Dendritic cell treated with granulocyte-macrophage colony-stimulating factor and Interleukin-4, amounts not matched to agents 40 ng/mL and 50 ng/mL, for 4 days (primary cell): ENCODE results near the gene SHLD3.
"Not testable (repeated sequence)": the region's sequence is repeated elsewhere in the genome, so short reads cannot be mapped to it uniquely, and the experiment has no call there.

Source experiments
- H3K27ac Mint-ChIP-seq: one replicate; pipeline ENCODE4 v1.8.0; 2022; ENCODE audit warnings: mild to moderate bottlenecking, mixed read lengths
- H3K27me3 Mint-ChIP-seq: one replicate; pipeline ENCODE4 v1.8.0; 2022; ENCODE audit warnings: mild to moderate bottlenecking, mixed read lengths
- H3K36me3 Mint-ChIP-seq: one replicate; pipeline ENCODE4 v1.8.0; 2022; ENCODE audit warnings: low read depth, mixed read lengths
- H3K4me1 Mint-ChIP-seq: one replicate; pipeline ENCODE4 v1.8.0; 2022; ENCODE audit warnings: low read depth, mixed read lengths
- H3K4me3 Mint-ChIP-seq: one replicate; pipeline ENCODE4 v1.8.0; 2022; ENCODE audit warnings: mild to moderate bottlenecking, moderate library complexity, mixed read lengths
- H3K9me3 Mint-ChIP-seq: one replicate; pipeline ENCODE4 v1.8.0; 2022; ENCODE audit warnings: mixed read lengths
- intact Hi-C: fragments of 100-400 bp; cut with micrococcal nuclease; formaldehyde crosslinking; loops from one replicate; pipeline ENCODE4 v1.15.0; 2022

The SHLD3 gene

GRCh38 chr5:65646938-65647337 lies 22.1 kb downstream of the SHLD3 start:
- Mint-ChIP-seq H3K36me3 (peaks cover 65% of the 10 kb centered on the region), H3K27ac (no peak overlapping the region), H3K4me3 (no peak overlapping the region), H3K4me1 (no peaks in the 10 kb centered on the region), H3K9me3 (no peaks in the 10 kb centered on the region), H3K27me3 (no peaks in the 10 kb centered on the region)
- intact Hi-C loops: no loop called here

- intact Hi-C loops: no loop called here
- Mint-ChIP-seq H3K4me1 (no peaks in the 10 kb centered on the region), H3K27me3 (no peaks in the 10 kb centered on the region), H3K4me3 (no peak overlapping the region), H3K36me3 (peaks cover 62% of the 10 kb centered on the region), H3K9me3 (no peaks in the 10 kb centered on the region), H3K27ac (no peak overlapping the region)
These were observed 23.1 kb downstream of the SHLD3 start for GRCh38 chr5:65647941-65648340.

- Mint-ChIP-seq H3K36me3 (peaks cover 55% of the 10 kb centered on the region), H3K27me3 (no peaks in the 10 kb centered on the region), H3K4me3 (no peak overlapping the region), H3K9me3 (no peaks in the 10 kb centered on the region), H3K27ac (no peak overlapping the region), H3K4me1 (no peaks in the 10 kb centered on the region)
- intact Hi-C loops: no loop called here
These were observed 26.3 kb downstream of the SHLD3 start for GRCh38 chr5:65651144-65651543.

GRCh38 chr5:65654713-65655112 lies 29.9 kb downstream of the SHLD3 start:
- Mint-ChIP-seq H3K9me3 (no peaks in the 10 kb centered on the region), H3K4me1 (no peaks in the 10 kb centered on the region), H3K27me3 (no peaks in the 10 kb centered on the region), H3K27ac (no peak overlapping the region), H3K36me3 (peaks cover 34% of the 10 kb centered on the region), H3K4me3 (no peak overlapping the region)
- intact Hi-C loops: no loop called here

GRCh38 chr5:65663804-65664521 lies 39.1 kb downstream of the SHLD3 start:
- no peak overlapping the region for H3K27ac Mint-ChIP-seq
- intact Hi-C loops: no loop called here
- H3K27me3 Mint-ChIP-seq: no peaks in the 10 kb centered on the region
- no peak overlapping the region for H3K4me3 Mint-ChIP-seq
- H3K9me3 Mint-ChIP-seq: no peaks in the 10 kb centered on the region
- H3K36me3 Mint-ChIP-seq: peaks cover 59% of the 10 kb centered on the region
- H3K4me1 Mint-ChIP-seq: no peaks in the 10 kb centered on the region

- Mint-ChIP-seq H3K36me3 (peaks cover 57% of the 10 kb centered on the region), H3K27me3 (no peaks in the 10 kb centered on the region), H3K27ac (no peak overlapping the region), H3K4me3 (no peak overlapping the region), H3K4me1 (peaks cover 8% of the 10 kb centered on the region), H3K9me3 (no peaks in the 10 kb centered on the region)
- intact Hi-C loops: no loop called here
These were observed 43.9 kb downstream of the SHLD3 start for GRCh38 chr5:65668696-65669095.

GRCh38 chr5:65672796-65673195 lies 48.0 kb downstream of the SHLD3 start:
- Mint-ChIP-seq H3K4me3 (no peak overlapping the region), H3K9me3 (no peaks in the 10 kb centered on the region), H3K27ac (no peak overlapping the region), H3K27me3 (no peaks in the 10 kb centered on the region), H3K4me1 (peaks cover 32% of the 10 kb centered on the region), H3K36me3 (peaks cover 73% of the 10 kb centered on the region)
- intact Hi-C loops: no loop called here

- H3K27ac Mint-ChIP-seq: no peak overlapping the region
- H3K4me1 Mint-ChIP-seq: peaks cover 34% of the 10 kb centered on the region
- H3K4me3 Mint-ChIP-seq: no peak overlapping the region
- peaks cover 87% of the 10 kb centered on the region for H3K36me3 Mint-ChIP-seq
- H3K27me3 Mint-ChIP-seq: no peaks in the 10 kb centered on the region
- intact Hi-C loops: no loop called here
- no peaks in the 10 kb centered on the region for H3K9me3 Mint-ChIP-seq
These were observed 49.9 kb downstream of the SHLD3 start for GRCh38 chr5:65674749-65675148.

GRCh38 chr5:65676056-65676455 lies 51.2 kb downstream of the SHLD3 start:
- H3K4me3 Mint-ChIP-seq, H3K27me3 Mint-ChIP-seq, H3K9me3 Mint-ChIP-seq, intact Hi-C loops: not testable (repeated sequence)
- H3K27ac Mint-ChIP-seq: peak overlapping the region; percentile 4
- H3K4me1 Mint-ChIP-seq: peaks cover 34% of the 10 kb centered on the region
- H3K36me3 Mint-ChIP-seq: peaks cover 91% of the 10 kb centered on the region
